Vagina (tissue), 2 donors: ENCODE data around the gene RFC4. TPM values are rescaled to one million over a fixed set of nuclear protein-coding genes. Genes with fewer than 3 reads are reported as not detected.

ENCODE experiments used
- microRNA counts, 2 donors: library from miRNA; unstranded; fragments of <30 nt; microRNA quantifications; one replicate each; lab custom pipeline; 2016 to 2017
- microRNA-seq: library from miRNA; unstranded; fragments of <30 nt; microRNA quantifications from one replicate; pipeline ENCODE4, GENCODE V29; 2017; ENCODE audit warnings: borderline number of aligned reads, borderline replicate concordance
- small RNA-seq: library from RNA; depleted of rRNA; stranded (forward); fragments of <200 nt; gene quantifications from one replicate; pipeline ENCODE3, GENCODE V24; 2016
- total RNA-seq: library from RNA; depleted of rRNA; stranded (reverse); fragments of >200 nt; gene quantifications from one replicate; pipeline ENCODE4 v1.2.3, GENCODE V29; 2016

Gene RFC4
- total RNA-seq, 1 donor from 2014 or later = 8.3 TPM

MicroRNA genes within 50 kb of the gene (microRNA counts, 767-probe panel; counts per million panel counts)
- microRNA hsa-miR-1248 (lab: Ali Mortazavi, UCI) = 238 to 261 counts per million in 2 donors

Small RNAs within 50 kb of the gene (microRNA-seq; reads per million reads assigned to microRNA genes)
- gene MIR1248 = 9.1 reads per million, percentile 20 among the genes with 10 or more reads in this experiment

Small RNAs within 50 kb of the gene (small RNA-seq; reads per million reads assigned to genes)
- not detected for gene RF00092
- not detected for gene RNU6-1105P
- not detected for gene SNORA4
- gene SNORA63 = not detected
- gene SNORA81 = not detected
- gene SNORD2 = not detected

Other genes with a start within 250 kb of the RFC4 start
- gene TBCCD1, start 239.1 kb downstream of the RFC4 start, total RNA-seq = 10.6 TPM
- gene DNAJB11, start 235.8 kb downstream of the RFC4 start, total RNA-seq = 34.6 TPM
- gene AHSG, start 193.4 kb downstream of the RFC4 start, total RNA-seq = not detected
- gene FETUB, start 166.1 kb downstream of the RFC4 start, total RNA-seq = 3.7 TPM
- gene HRG, start 140.5 kb downstream of the RFC4 start, total RNA-seq = 0.25 TPM
- gene KNG1, start 89.1 kb downstream of the RFC4 start, total RNA-seq = not detected
- gene EIF4A2, start 22.9 kb downstream of the RFC4 start, total RNA-seq = 375 TPM
- gene ADIPOQ, start 36.2 kb upstream of the RFC4 start, total RNA-seq = 36.6 TPM
- gene ST6GAL1, start 124.0 kb upstream of the RFC4 start, total RNA-seq = 37.8 TPM